K562 (cell line): ENCODE results near the gene KIF6. TPM values are rescaled to one million over a fixed set of nuclear protein-coding genes. Genes with fewer than 3 reads are reported as not detected.

Experiments used
- ATAC-seq: fragments of 200-7000 bp; cut with Tn5 transposase; 3 replicates; pipeline ENCODE4 v1.9.1; 2020; ENCODE audit warnings: moderate library complexity
- BruUV-seq: library from RNA; stranded (reverse); fragments of 400-500 nt; replicated peaks from 2 replicates; lab custom pipeline; 2021; lab: Mats Ljungman, UMichigan
- CTCF ChIA-PET: fragments of 300-600 bp; formaldehyde crosslinking; extraction: SDS; loops from one replicate; lab custom pipeline; 2021; ENCODE audit warnings: low intra/inter-chr PET ratio; lab: Yijun Ruan, JAX
- POLR2A ChIA-PET: fragments of 300-600, 350-650 bp; sonication (Branson Sonifier 250); formaldehyde crosslinking; extraction: SDS; loops from one replicate; lab custom pipeline; 2021; ENCODE audit warnings: antibody characterized with exemption, inconsistent platforms; lab: Yijun Ruan, JAX
- DNase-seq, 4 experiments: peaks; one replicate each; pipeline versions ENCODE4 v3.0.0 to v3.0.0-alpha.2; 2011 to 2018; ENCODE audit warnings: low spot score in 3 of 4, mixed read lengths in 3 of 4; ENCODE audit errors: extremely low read depth in 1 of 4
- FAIRE-seq: peaks from 2 replicates; lab custom pipeline; 2011; peaks lifted over from hg19 to GRCh38; lab: Jason Lieb, UNC
- H2AFZ ChIP-seq: 2 replicates; pipeline ENCODE4 v1.6.0; 2011; ENCODE audit warnings: low read depth, low read length, control low read depth, inconsistent platforms
- H3K27ac ChIP-seq: fragments of 200-600 bp; 3 replicates; pipeline ENCODE4 v1.8.0; 2011; ENCODE audit warnings: low read depth, mild to moderate bottlenecking, control low read depth, inconsistent platforms, low read length, moderate library complexity, mixed read lengths; ENCODE audit errors: extremely low read depth
- H3K27me3 ChIP-seq, 2 experiments: fragments of 300-600 bp in 1 of 2; 2 replicates in 1 of 2; 3 replicates in 1 of 2; pipeline versions ENCODE4 v1.6.0 to v1.8.0; 2011; ENCODE audit warnings: inconsistent platforms in 2 of 2, low read length in 2 of 2, mild to moderate bottlenecking in 1 of 2, mixed read lengths in 1 of 2, moderate library complexity in 1 of 2; ENCODE audit not compliant: control insufficient read depth in 2 of 2, insufficient read depth in 2 of 2
- H3K36me3 ChIP-seq: fragments of 300-600 bp; 3 replicates; pipeline ENCODE4 v1.8.0; 2011; ENCODE audit warnings: mild to moderate bottlenecking, low read length, inconsistent platforms; ENCODE audit not compliant: control insufficient read depth, insufficient read depth
- H3K4me1 ChIP-seq, 2 experiments: fragments of 200-600 bp in 1 of 2; replicated peaks in 1 of 2; 2 replicates in 1 of 2; 3 replicates in 1 of 2; pipeline versions ENCODE4 v1.5.1 to v1.8.0; 2011; ENCODE audit warnings: inconsistent platforms in 2 of 2, low read length in 2 of 2, mild to moderate bottlenecking in 1 of 2, mixed read lengths in 1 of 2, moderate library complexity in 1 of 2; ENCODE audit not compliant: control insufficient read depth in 2 of 2, insufficient read depth in 2 of 2
- H3K4me2 ChIP-seq: 2 replicates; pipeline ENCODE4 v1.6.1; 2011; ENCODE audit warnings: low read length, control low read depth, inconsistent platforms, mixed read lengths; ENCODE audit not compliant: insufficient read depth
- H3K4me3 ChIP-seq: fragments of 200-600 bp; sonication (generic), shearing (Covaris generic); 2 replicates; pipeline ENCODE4 v1.5.1; 2016; ENCODE audit warnings: control low read depth, inconsistent platforms
- H3K79me2 ChIP-seq: fragments of 200-600 bp; 3 replicates; pipeline ENCODE4 v1.8.0; 2011; ENCODE audit warnings: low read length, inconsistent platforms; ENCODE audit not compliant: control insufficient read depth, insufficient read depth
- H3K9ac ChIP-seq, 2 experiments: 2 replicates each; pipeline versions ENCODE4 v1.6.0 to v1.6.1; 2011; ENCODE audit warnings: low read depth in 2 of 2, low read length in 2 of 2, control low read depth in 1 of 2, inconsistent platforms in 1 of 2, mild to moderate bottlenecking in 1 of 2, mixed read lengths in 1 of 2; ENCODE audit not compliant: insufficient read depth in 1 of 2
- H3K9me1 ChIP-seq: one replicate; pipeline ENCODE4 v1.6.0; 2011; ENCODE audit warnings: inconsistent platforms, mild to moderate bottlenecking, low read length, moderate library complexity; ENCODE audit not compliant: control insufficient read depth, insufficient read depth
- H3K9me3 ChIP-seq: replicated peaks from 2 replicates; pipeline ENCODE4 v1.5.1; 2011; ENCODE audit warnings: low read depth, low read length, inconsistent platforms; ENCODE audit not compliant: control insufficient read depth, insufficient read depth
- H4K20me1 ChIP-seq: replicated peaks from 2 replicates; pipeline ENCODE4 v1.6.1; 2011; ENCODE audit warnings: low read length, inconsistent platforms, mixed read lengths; ENCODE audit not compliant: control insufficient read depth, insufficient read depth
- CTBP1 ChIP-seq: fragments of 450-650 bp; IDR thresholded peaks from 2 replicates; pipeline ENCODE4 v1.6.1; 2016; ENCODE audit warnings: borderline replicate concordance
- DDX20 ChIP-seq: fragments of 450-650 bp; IDR thresholded peaks from 2 replicates; pipeline ENCODE4 v1.6.1; 2016; ENCODE audit warnings: missing genetic modification characterization, low read depth, mild to moderate bottlenecking, missing compliant biosample characterization, moderate library complexity
- DPF2 ChIP-seq: fragments of 450-650 bp; IDR thresholded peaks from 2 replicates; pipeline ENCODE4 v1.6.1; 2016
- ERF ChIP-seq: fragments of 450-650 bp; formaldehyde crosslinking; IDR thresholded peaks from 2 replicates; pipeline ENCODE4 v1.4.0; 2020; ENCODE audit warnings: mild to moderate bottlenecking, mixed read lengths
- ETV6 ChIP-seq, 3 experiments: fragments of 150-350 bp in 1 of 3; sonication (generic) in 1 of 3; formaldehyde crosslinking in 1 of 3; IDR thresholded peaks; 2 replicates each; pipeline versions ENCODE4 v1.6.1 to v1.8.0; 2014 to 2022; ENCODE audit warnings: borderline replicate concordance in 2 of 3, low read depth in 2 of 3, antibody characterized with exemption in 1 of 3, low read length in 1 of 3, mild to moderate bottlenecking in 1 of 3, missing genetic modification reagents in 1 of 3
- MEF2A ChIP-seq: IDR thresholded peaks from 2 replicates; pipeline ENCODE4 v1.6.1; 2011; ENCODE audit warnings: low read depth, mild to moderate bottlenecking, low read length, moderate library complexity; ENCODE audit not compliant: control insufficient read depth
- MTF1 ChIP-seq: fragments of 250-450 bp; sonication (Bioruptor Pico); IDR thresholded peaks from 2 replicates; pipeline ENCODE4 v1.9.0; 2021; ENCODE audit warnings: moderate library complexity, mild to moderate bottlenecking, inconsistent platforms, borderline replicate concordance
- PCBP2 ChIP-seq: fragments of 200-400 bp; formaldehyde crosslinking; IDR thresholded peaks from 2 replicates; pipeline ENCODE4 v1.6.1; 2018; ENCODE audit warnings: low read length, low read depth, mild to moderate bottlenecking, moderate library complexity; ENCODE audit not compliant: poor library complexity, severe bottlenecking
- PHF21A ChIP-seq: fragments of 450-650 bp; IDR thresholded peaks from 2 replicates; pipeline ENCODE4 v1.6.1; 2017; ENCODE audit warnings: low read depth, borderline replicate concordance
- RCOR1 ChIP-seq, 2 experiments: IDR thresholded peaks; 2 replicates each; pipeline ENCODE4 v1.6.1; 2012; ENCODE audit warnings: low read depth in 2 of 2, low read length in 2 of 2, borderline replicate concordance in 1 of 2, improper control_type of control experiment in 1 of 2
- SMAD2 ChIP-seq: fragments of 150-350 bp; IDR thresholded peaks from 2 replicates; pipeline ENCODE4 v1.6.1; 2014; ENCODE audit warnings: low read depth, mild to moderate bottlenecking, low read length
- TGIF2 ChIP-seq: sonication (generic); formaldehyde crosslinking; IDR thresholded peaks from 2 replicates; pipeline ENCODE4 v1.8.1; 2022; ENCODE audit warnings: mild to moderate bottlenecking, missing genetic modification reagents, moderate library complexity
- USF2 ChIP-seq: sonication (generic); formaldehyde crosslinking; IDR thresholded peaks from 2 replicates; pipeline ENCODE4 v1.5.0; 2020; ENCODE audit warnings: missing genetic modification reagents
- ZKSCAN8 ChIP-seq: fragments of 200-800 bp; sonication (Bioruptor generic); IDR thresholded peaks from 2 replicates; pipeline ENCODE4 v1.6.1; 2016; ENCODE audit warnings: missing genetic modification characterization, missing compliant biosample characterization
- ZNF316 ChIP-seq: fragments of 450-650 bp; IDR thresholded peaks from 2 replicates; pipeline ENCODE4 v1.6.1; 2016
- ZNF766 ChIP-seq: fragments of 200-800 bp; sonication (Bioruptor generic); conservative IDR thresholded peaks from 2 replicates; pipeline ENCODE4 v1.6.1; 2016; ENCODE audit warnings: missing genetic modification characterization, missing compliant biosample characterization
- WGBS: fragments of 100-300 bp; shearing (Covaris generic); methylation state at CpG from one replicate; pipeline ENCODE4 v1.1.6; 2016; ENCODE audit warnings: low coverage, mixed read lengths; ENCODE audit not compliant: insufficient coverage; ENCODE audit errors: missing lambda C conversion rate; 5-methylcytosine and 5-hydroxymethylcytosine counted together
- in situ Hi-C: fragments of 300-500 bp; cut with MboI; formaldehyde crosslinking; loops from 4 replicates; pipeline ENCODE4 v1.15.0; 2018; ENCODE audit warnings: inconsistent platforms, mixed read lengths
- intact Hi-C: fragments of 100-400 bp; cut with micrococcal nuclease; formaldehyde crosslinking; loops from 2 replicates; pipeline ENCODE4 v1.14.2; 2022
- polyA plus RNA-seq, 8 experiments: library from polyadenylated mRNA; depleted of rRNA in 4 of 8; stranded (reverse) in 5 of 8; unstranded in 3 of 8; fragments of >200 nt; fragmentation: Nextera tagmentation in 2 of 8; fragmentation: Illumina TruSeq in 1 of 8; extraction: Ambion mirVana in 2 of 8; extraction: Trizol in 1 of 8; gene quantifications; 2 replicates each; pipeline versions ENCODE4 v1.2.1 to v1.2.3, GENCODE V29; 2011 to 2014; ENCODE audit warnings: inconsistent platforms in 1 of 8, missing spikeins in 1 of 8
- total RNA-seq, 7 experiments: library from RNA; depleted of rRNA in 6 of 7; stranded (reverse); fragments of >200 nt in 6 of 7; fragmentation: Illumina TruSeq in 2 of 7; extraction: Trizol in 2 of 7; gene quantifications; 2 replicates each; pipeline versions ENCODE4 v1.2.1 to v1.2.3, GENCODE V29; 2011 to 2021; ENCODE audit warnings: low replicate concordance in 1 of 7
- TF ChIP-seq, protein P1 (sequence below): fragments of 450-650 bp; formaldehyde crosslinking; IDR thresholded peaks from 2 replicates; pipeline ENCODE4 v1.4.0; 2020; ENCODE audit warnings: mild to moderate bottlenecking, moderate library complexity
- TF ChIP-seq, protein P2 (sequence below): sonication (generic); formaldehyde crosslinking; IDR thresholded peaks from 2 replicates; pipeline ENCODE4 v1.8.0; 2023; ENCODE audit warnings: mild to moderate bottlenecking, missing genetic modification reagents

Gene KIF6
- total and polyA plus RNA-seq, 9 of the 15 experiments (the other 6 are each of a cell fraction or from before 2014, with no cell fraction given), result not detected

DNA sequence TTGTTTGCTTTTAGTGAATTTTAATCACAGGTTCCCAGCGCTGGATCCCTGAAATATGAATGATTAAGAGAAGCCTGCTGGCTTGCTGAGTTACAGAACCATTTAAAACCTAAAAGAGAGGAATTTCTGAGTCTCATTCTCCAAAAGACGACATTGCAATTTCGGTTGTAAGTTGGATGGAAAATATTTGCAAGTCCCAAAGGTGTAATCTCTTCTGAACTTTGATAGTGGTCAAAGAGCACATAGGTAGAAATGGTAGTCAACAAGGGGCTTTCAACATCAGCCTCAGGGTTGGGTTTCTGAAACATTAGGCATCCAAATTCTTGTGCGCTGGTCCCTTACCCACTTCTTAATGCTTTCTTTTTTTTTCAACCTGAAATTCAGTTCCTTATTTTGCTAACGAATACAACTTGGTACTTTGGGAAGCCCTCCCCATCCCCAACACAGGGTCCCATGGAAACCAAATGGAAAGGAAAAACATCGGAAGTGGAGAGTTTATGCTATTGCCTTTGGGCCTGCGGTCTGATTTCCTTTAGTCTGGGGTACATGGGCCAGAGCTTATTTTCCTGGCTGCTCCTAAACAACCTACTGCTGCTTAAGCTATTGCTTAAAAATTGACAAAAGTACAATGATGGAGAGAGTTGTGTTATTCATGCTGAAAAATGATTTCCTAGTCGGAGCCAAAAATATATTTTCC lies 285.7 kb downstream of the KIF6 start:
- CTCF ChIA-PET, result no interaction called here
- TF ChIP-seq ZNF766 (CRISPR knock-in tag), result no peak
- TF ChIP-seq MTF1 (CRISPR knock-in tag), result no peak
- TF ChIP-seq ZKSCAN8 (CRISPR knock-in tag), result no peak
- no peak for TF ChIP-seq ERF
- TF ChIP-seq USF2, result no peak
- no peak for TF ChIP-seq TGIF2 (CRISPR knock-in tag)
- no peak for TF ChIP-seq PHF21A
- no peak for TF ChIP-seq MEF2A
- no peak for TF ChIP-seq DPF2
- no peak for TF ChIP-seq CTBP1
- TF ChIP-seq SMAD2, result no peak
- TF ChIP-seq PCBP2, result no peak
- TF ChIP-seq, protein P1, sequence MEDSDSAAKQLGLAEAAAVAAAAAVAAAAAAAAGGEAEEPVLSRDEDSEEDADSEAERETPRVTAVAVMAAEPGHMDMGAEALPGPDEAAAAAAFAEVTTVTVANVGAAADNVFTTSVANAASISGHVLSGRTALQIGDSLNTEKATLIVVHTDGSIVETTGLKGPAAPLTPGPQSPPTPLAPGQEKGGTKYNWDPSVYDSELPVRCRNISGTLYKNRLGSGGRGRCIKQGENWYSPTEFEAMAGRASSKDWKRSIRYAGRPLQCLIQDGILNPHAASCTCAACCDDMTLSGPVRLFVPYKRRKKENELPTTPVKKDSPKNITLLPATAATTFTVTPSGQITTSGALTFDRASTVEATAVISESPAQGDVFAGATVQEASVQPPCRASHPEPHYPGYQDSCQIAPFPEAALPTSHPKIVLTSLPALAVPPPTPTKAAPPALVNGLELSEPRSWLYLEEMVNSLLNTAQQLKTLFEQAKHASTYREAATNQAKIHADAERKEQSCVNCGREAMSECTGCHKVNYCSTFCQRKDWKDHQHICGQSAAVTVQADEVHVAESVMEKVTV (CRISPR knock-in tag), result no peak
- TF ChIP-seq RCOR1 (IDR thresholded peaks at IDR 0.05; ENCODE audit: borderline replicate concordance in 1 of 2, low read depth in 2 of 2, low read length in 2 of 2), result no peak
- TF ChIP-seq, protein P2, sequence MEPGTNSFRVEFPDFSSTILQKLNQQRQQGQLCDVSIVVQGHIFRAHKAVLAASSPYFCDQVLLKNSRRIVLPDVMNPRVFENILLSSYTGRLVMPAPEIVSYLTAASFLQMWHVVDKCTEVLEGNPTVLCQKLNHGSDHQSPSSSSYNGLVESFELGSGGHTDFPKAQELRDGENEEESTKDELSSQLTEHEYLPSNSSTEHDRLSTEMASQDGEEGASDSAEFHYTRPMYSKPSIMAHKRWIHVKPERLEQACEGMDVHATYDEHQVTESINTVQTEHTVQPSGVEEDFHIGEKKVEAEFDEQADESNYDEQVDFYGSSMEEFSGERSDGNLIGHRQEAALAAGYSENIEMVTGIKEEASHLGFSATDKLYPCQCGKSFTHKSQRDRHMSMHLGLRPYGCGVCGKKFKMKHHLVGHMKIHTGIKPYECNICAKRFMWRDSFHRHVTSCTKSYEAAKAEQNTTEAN, result no peak
- no peak for TF ChIP-seq ETV6 (IDR thresholded peaks at IDR 0.05; ENCODE audit: borderline replicate concordance in 1 of 2, low read depth in 2 of 2, low read length in 1 of 2)
- no peak for TF ChIP-seq ETV6 (CRISPR knock-in tag; IDR thresholded peaks at IDR 0.05; ENCODE audit: borderline replicate concordance)
- no peak for TF ChIP-seq ZNF316
- no peak for TF ChIP-seq DDX20 (tag)

More for the DNA sequence above, 285.7 kb downstream of the KIF6 start:
- in situ Hi-C loops, result no loop called here
- no peak overlapping the region for H3K4me3 ChIP-seq
- no peak overlapping the region for H3K4me2 ChIP-seq
- H3K27ac ChIP-seq, result no peak overlapping the region
- H3K9ac ChIP-seq, result no peak overlapping the region
- 0% methylated on average over 8 of the region's 8 CpGs for WGBS
- POLR2A ChIA-PET, result interaction anchor here (0.7 to 1.1 kb wide), 2 partner anchors 10 to 396 kb away, joined by 3 read pairs; no protein-coding TSS in a partner anchor
- no peaks in the 10 kb centered on the region for H3K9me3 ChIP-seq
- H3K27me3 ChIP-seq, result no peaks in the 10 kb centered on the region; a peak in 2 of 5 replicates
- H3K9me1 ChIP-seq, result no peaks in the 10 kb centered on the region
- ATAC-seq (no peak), FAIRE-seq (no peak), DNase-seq (no peak)
- H2AFZ ChIP-seq, result no peak overlapping the region
- intact Hi-C loops, result no loop called here
- H3K4me1 ChIP-seq, result no peaks in the 10 kb centered on the region
- no peaks in the 10 kb centered on the region for H3K79me2 ChIP-seq
- no peaks in the 10 kb centered on the region for H3K36me3 ChIP-seq
- no peaks in the 10 kb centered on the region; the same call in 1 of the 2 replicates for H4K20me1 ChIP-seq
- BruUV-seq, result no TSS peak
